OCI-LY1 (cell line): Measurements from ENCODE around the gene PDGFD.

Experiments
- EZH2 ChIP-seq: fragments of 200-600 bp; sonication (generic), shearing (Covaris generic); IDR thresholded peaks from 2 replicates; pipeline ENCODE4 v1.8.0; 2017; ENCODE audit warnings: borderline replicate concordance, mixed run types, mild to moderate bottlenecking, antibody characterized with exemption, low read length, moderate library complexity, mixed read lengths
- TF ChIP-seq, protein P1 (sequence below): fragments of 200-600 bp; sonication (generic), shearing (Covaris generic); IDR thresholded peaks from 2 replicates; pipeline ENCODE4 v1.5.1; 2017; ENCODE audit warnings: mild to moderate bottlenecking, antibody characterized with exemption, low read length, moderate library complexity, mixed read lengths

DNA sequence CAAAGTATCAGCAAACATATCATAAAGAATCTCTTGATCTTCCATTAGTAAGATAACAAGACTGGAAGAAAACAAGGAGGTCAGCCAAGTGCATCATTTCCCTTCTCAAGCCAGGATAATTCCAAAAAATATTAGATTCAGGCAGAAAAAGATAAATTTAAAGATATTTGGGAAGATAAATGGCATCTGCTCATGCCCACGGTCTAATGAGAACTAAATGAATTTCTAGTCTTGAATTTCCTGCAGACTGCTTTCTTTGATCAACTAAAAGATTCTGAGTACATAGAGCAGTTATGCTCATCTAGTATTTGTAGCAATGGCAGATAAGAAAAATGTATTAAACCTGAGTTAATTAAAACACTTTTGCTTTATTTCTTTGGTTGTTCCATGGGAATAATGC is 96.4 kb downstream of the PDGFD start:
- TF ChIP-seq, protein P1, sequence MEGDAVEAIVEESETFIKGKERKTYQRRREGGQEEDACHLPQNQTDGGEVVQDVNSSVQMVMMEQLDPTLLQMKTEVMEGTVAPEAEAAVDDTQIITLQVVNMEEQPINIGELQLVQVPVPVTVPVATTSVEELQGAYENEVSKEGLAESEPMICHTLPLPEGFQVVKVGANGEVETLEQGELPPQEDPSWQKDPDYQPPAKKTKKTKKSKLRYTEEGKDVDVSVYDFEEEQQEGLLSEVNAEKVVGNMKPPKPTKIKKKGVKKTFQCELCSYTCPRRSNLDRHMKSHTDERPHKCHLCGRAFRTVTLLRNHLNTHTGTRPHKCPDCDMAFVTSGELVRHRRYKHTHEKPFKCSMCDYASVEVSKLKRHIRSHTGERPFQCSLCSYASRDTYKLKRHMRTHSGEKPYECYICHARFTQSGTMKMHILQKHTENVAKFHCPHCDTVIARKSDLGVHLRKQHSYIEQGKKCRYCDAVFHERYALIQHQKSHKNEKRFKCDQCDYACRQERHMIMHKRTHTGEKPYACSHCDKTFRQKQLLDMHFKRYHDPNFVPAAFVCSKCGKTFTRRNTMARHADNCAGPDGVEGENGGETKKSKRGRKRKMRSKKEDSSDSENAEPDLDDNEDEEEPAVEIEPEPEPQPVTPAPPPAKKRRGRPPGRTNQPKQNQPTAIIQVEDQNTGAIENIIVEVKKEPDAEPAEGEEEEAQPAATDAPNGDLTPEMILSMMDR: no peak
- no peak for TF ChIP-seq EZH2
